ENCODE measurements around the gene CDKN3.
A peak's percentile ranks its signal among the peaks of the same experiment; 100 is the strongest.
"Not testable (repeated sequence)": the region's sequence is repeated elsewhere in the genome, so short reads cannot be mapped to it uniquely, and the experiment has no call there.

Gene CDKN3

GRCh38 chr14:54396183-54396492, 669 bp upstream of the CDKN3 start:
- TF ChIP-seq, protein P1, sequence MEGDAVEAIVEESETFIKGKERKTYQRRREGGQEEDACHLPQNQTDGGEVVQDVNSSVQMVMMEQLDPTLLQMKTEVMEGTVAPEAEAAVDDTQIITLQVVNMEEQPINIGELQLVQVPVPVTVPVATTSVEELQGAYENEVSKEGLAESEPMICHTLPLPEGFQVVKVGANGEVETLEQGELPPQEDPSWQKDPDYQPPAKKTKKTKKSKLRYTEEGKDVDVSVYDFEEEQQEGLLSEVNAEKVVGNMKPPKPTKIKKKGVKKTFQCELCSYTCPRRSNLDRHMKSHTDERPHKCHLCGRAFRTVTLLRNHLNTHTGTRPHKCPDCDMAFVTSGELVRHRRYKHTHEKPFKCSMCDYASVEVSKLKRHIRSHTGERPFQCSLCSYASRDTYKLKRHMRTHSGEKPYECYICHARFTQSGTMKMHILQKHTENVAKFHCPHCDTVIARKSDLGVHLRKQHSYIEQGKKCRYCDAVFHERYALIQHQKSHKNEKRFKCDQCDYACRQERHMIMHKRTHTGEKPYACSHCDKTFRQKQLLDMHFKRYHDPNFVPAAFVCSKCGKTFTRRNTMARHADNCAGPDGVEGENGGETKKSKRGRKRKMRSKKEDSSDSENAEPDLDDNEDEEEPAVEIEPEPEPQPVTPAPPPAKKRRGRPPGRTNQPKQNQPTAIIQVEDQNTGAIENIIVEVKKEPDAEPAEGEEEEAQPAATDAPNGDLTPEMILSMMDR (IDR thresholded peaks at IDR 0.05) = no peak
- peak overlapping the region; percentile 64 to 70 for H3K4me3 ChIP-seq
- intact Hi-C loops (cut with DNase I; ENCODE audit: low total_unique reads) = loop anchor here (2.0 kb wide), 1 partner anchor 45 kb away; the partner anchor contains the start of gene CNIH1

GRCh38 chr14:54399560-54399959, 2.8 kb downstream of the CDKN3 start:
- intact Hi-C loops (cut with DNase I; ENCODE audit: low total_unique reads) = no loop called here
- Histone ChIP-seq H3K9me3 (no peaks in the 10 kb centered on the region), H3K36me3 (no peaks in the 10 kb centered on the region), H3K4me3 (no peak overlapping the region), H3K27ac (no peak overlapping the region), H3K4me1 (peaks cover 5 to 12% (median 8%) of the 10 kb centered on the region in 4 donors), H3K27me3 (no peaks in the 10 kb centered on the region)
- DNase-seq = no peak
- TF ChIP-seq, protein P1 (IDR thresholded peaks at IDR 0.05) = no peak

More at GRCh38 chr14:54396183-54396492, 669 bp upstream of the CDKN3 start:
- no peak for DNase-seq
- Histone ChIP-seq H3K27me3 (no peaks in the 10 kb centered on the region), H3K36me3 (no peaks in the 10 kb centered on the region), H3K9me3 (no peaks in the 10 kb centered on the region), H3K27ac (peak overlapping the region in 1 of 2 donors; percentile 41), H3K4me1 (peaks cover 5 to 12% (median 8%) of the 10 kb centered on the region in 4 donors)

- DNase-seq; H3K4me1 ChIP-seq; H3K27me3 ChIP-seq; H3K27ac ChIP-seq; intact Hi-C loops (cut with DNase I; ENCODE audit: low total_unique reads); H3K4me3 ChIP-seq; H3K9me3 ChIP-seq; H3K36me3 ChIP-seq: not testable (repeated sequence)
Observed at GRCh38 chr14:54403401-54404005, 6.7 kb downstream of the CDKN3 start.

DNA sequence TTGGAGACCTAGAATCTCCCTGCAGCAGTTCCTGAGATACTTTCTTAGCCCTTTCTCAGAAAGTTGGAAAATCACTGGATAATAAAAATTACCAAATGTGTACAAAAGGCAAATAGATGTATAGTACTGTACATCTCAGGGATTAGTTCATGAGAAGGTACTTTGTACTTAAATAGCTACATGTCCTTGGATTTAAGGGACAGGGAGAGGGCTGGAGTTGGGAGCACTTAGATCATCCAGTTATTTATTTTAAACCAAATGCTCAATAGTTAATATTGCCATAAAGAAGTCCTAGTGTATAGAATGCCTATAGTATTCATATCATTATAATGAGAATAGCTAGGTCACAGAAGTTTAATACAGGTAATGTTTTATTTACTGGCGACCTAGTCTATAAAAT, 13.4 kb downstream of the CDKN3 start:
- H3K4me1 ChIP-seq = no peaks in the 10 kb centered on the region
- no peaks in the 10 kb centered on the region for H3K27me3 ChIP-seq
- intact Hi-C loops (cut with DNase I; ENCODE audit: low total_unique reads) = no loop called here
- H3K4me3 ChIP-seq = no peak overlapping the region
- no peak for DNase-seq
- no peaks in the 10 kb centered on the region for H3K36me3 ChIP-seq
- TF ChIP-seq, protein P1 (IDR thresholded peaks at IDR 0.05) = no peak
- no peaks in the 10 kb centered on the region for H3K9me3 ChIP-seq
- no peak overlapping the region for H3K27ac ChIP-seq

- DNase-seq = no peak
- Histone ChIP-seq H3K27me3 (no peaks in the 10 kb centered on the region), H3K4me3 (no peak overlapping the region), H3K4me1 (no peaks in the 10 kb centered on the region), H3K9me3 (no peaks in the 10 kb centered on the region), H3K36me3 (no peaks in the 10 kb centered on the region), H3K27ac (no peak overlapping the region)
- TF ChIP-seq, protein P1 (IDR thresholded peaks at IDR 0.05) = no peak
- intact Hi-C loops (cut with DNase I; ENCODE audit: low total_unique reads) = no loop called here
Observed at GRCh38 chr14:54411371-54411770, 14.6 kb downstream of the CDKN3 start.

DNA sequence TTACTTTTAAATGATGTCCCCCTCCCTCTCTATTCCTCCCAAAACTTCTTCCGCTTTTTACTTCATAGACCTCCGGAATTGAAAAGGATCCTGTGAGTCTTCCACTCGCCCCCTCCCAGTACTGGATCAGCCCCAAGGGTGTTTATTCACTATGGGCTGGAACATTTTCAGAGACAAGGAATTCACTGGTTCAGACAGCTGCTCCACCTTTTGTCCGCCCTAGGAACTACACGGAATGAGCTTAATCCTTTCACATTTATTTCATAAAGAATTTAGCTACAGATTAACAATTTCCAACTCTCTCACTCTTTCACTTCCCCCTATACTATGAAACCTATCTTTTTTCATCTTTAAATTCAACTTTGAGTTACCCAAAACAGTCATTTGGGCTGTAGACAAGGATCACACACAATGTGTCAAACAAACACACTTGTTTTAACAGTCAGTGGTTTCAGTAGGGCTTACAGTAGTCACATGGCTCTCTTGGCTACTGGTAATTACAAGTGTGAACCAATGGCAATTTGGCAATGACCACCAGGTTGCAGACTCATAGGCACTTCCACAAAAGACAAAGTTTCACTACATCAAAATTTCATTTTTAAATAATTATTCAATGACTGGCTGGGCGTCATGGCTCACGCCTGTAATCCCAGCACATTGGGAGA, 23.8 kb downstream of the CDKN3 start:
- Histone ChIP-seq H3K36me3 (peaks cover 0 to 6% (median under 1%) of the 10 kb centered on the region in 3 donors), H3K4me1 (no peaks in the 10 kb centered on the region), H3K27me3 (no peaks in the 10 kb centered on the region), H3K27ac (no peak overlapping the region), H3K9me3 (no peaks in the 10 kb centered on the region), H3K4me3 (no peak overlapping the region)
- TF ChIP-seq, protein P1 (IDR thresholded peaks at IDR 0.05) = peak; percentile 37 to 42
- DNase-seq = peak in 1 of 2 donors; percentile 28
- intact Hi-C loops (cut with DNase I; ENCODE audit: low total_unique reads) = no loop called here
